Cardiac muscle cell (in vitro differentiated cells and primary cell): ENCODE results near the gene KLHL17. TPM values are rescaled to one million over a fixed set of nuclear protein-coding genes. Genes with fewer than 3 reads are reported as not detected.
"Not testable (repeated sequence)": the region's sequence is repeated elsewhere in the genome, so short reads cannot be mapped to it uniquely, and the experiment has no call there.

Experiments used
- DNase-seq, 2 donors: peaks; one replicate each; pipeline versions ENCODE4 v3.0.0 to v3.0.0-alpha.2; 2010 to 2017; ENCODE audit warnings: low read depth in 1 of 2, low spot score in 1 of 2
- H3K27ac ChIP-seq: fragments of 200-600 bp; sonication (generic); 2 replicates; pipeline ENCODE4 v1.5.1; 2016
- H3K27me3 ChIP-seq: fragments of 200-600 bp; sonication (generic); 2 replicates; pipeline ENCODE4 v1.6.0; 2016; ENCODE audit warnings: control low read depth
- H3K36me3 ChIP-seq: fragments of 200-600 bp; sonication (generic); 2 replicates; pipeline ENCODE4 v1.5.1; 2016; ENCODE audit warnings: control low read depth
- H3K4me1 ChIP-seq: fragments of 200-600 bp; sonication (generic); 2 replicates; pipeline ENCODE4 v1.8.1; 2017; ENCODE audit warnings: low read depth, mild to moderate bottlenecking, mixed run types
- H3K4me3 ChIP-seq: fragments of 200-600 bp; sonication (generic); 2 replicates; pipeline ENCODE4 v1.5.1; 2016; ENCODE audit warnings: mild to moderate bottlenecking
- H3K9me3 ChIP-seq: fragments of 200-600 bp; sonication (generic); 2 replicates; pipeline ENCODE4 v1.5.1; 2017; ENCODE audit warnings: low read depth, mild to moderate bottlenecking, control low read depth
- polyA plus RNA-seq: library from polyadenylated mRNA; unstranded; fragments of >200 nt; fragmentation: Nextera tagmentation; extraction: Ambion mirVana; gene quantifications from 2 replicates; pipeline ENCODE4 v1.2.1, GENCODE V29; 2016
- total RNA-seq: library from RNA; depleted of rRNA; stranded (reverse); fragments of >200 nt; gene quantifications from 2 replicates; pipeline ENCODE4 v1.2.3, GENCODE V29; 2016
- TF ChIP-seq, protein P1 (sequence below): IDR thresholded peaks from 2 replicates; pipeline ENCODE4 v1.5.1; 2012; ENCODE audit warnings: low read depth, mild to moderate bottlenecking, low read length

KLHL17 gene
- total and polyA plus RNA-seq, 2 experiments from 2014 or later, result 31.5 to 42.9 TPM

DNA sequence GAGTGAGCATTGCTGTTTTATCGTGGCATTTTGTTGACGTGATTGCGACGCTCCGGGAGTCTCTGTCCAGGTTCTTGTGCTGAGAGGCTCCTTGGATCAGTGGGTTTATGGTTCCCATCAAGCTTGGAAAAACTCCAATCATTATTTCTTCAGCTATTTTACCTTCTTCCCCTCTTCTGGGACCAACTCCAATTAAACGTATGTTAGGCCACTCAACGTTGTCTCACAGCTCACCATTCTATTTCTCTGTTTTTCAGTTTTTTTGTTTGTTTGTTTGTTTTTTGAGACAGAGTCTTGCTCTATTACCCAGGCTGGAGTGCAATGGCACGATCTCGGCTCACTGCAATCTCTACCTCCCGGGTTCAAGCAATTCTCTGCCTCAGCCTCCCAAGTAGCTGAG, 31.5 kb downstream of the KLHL17 start:
- Histone ChIP-seq H3K27me3 (peaks cover 61% of the 10 kb centered on the region), H3K4me3 (no peak overlapping the region), H3K36me3 (no peaks in the 10 kb centered on the region), H3K9me3 (no peaks in the 10 kb centered on the region), H3K27ac (no peak overlapping the region), H3K4me1 (no peaks in the 10 kb centered on the region)
- DNase-seq, result no peak
- TF ChIP-seq, protein P1, sequence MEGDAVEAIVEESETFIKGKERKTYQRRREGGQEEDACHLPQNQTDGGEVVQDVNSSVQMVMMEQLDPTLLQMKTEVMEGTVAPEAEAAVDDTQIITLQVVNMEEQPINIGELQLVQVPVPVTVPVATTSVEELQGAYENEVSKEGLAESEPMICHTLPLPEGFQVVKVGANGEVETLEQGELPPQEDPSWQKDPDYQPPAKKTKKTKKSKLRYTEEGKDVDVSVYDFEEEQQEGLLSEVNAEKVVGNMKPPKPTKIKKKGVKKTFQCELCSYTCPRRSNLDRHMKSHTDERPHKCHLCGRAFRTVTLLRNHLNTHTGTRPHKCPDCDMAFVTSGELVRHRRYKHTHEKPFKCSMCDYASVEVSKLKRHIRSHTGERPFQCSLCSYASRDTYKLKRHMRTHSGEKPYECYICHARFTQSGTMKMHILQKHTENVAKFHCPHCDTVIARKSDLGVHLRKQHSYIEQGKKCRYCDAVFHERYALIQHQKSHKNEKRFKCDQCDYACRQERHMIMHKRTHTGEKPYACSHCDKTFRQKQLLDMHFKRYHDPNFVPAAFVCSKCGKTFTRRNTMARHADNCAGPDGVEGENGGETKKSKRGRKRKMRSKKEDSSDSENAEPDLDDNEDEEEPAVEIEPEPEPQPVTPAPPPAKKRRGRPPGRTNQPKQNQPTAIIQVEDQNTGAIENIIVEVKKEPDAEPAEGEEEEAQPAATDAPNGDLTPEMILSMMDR, result no peak

DNA sequence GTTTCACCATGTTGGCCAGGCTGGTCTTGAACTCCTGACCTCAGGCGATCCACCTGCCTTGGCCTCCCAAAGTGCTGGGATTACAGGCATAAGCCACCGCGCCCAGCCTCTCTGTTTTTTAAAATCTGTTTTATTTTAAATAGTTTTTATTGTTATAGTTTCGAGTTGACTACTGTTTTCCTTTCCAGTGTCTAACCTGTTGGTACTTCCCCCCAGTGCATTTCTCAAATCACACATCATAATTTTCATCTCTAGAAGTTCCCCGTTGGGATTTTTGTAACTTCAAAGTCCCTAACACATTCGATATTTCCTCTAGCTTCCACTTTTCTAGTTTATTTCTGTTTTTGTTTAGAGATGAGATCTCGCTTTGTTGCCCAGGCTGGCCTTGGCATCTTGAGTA, 32.0 kb downstream of the KLHL17 start:
- TF ChIP-seq, protein P1, result no peak
- no peaks in the 10 kb centered on the region for H3K4me1 ChIP-seq
- no peak overlapping the region for H3K27ac ChIP-seq
- no peak overlapping the region for H3K4me3 ChIP-seq
- peaks cover 64% of the 10 kb centered on the region for H3K27me3 ChIP-seq
- no peaks in the 10 kb centered on the region for H3K36me3 ChIP-seq
- DNase-seq, result no peak
- no peaks in the 10 kb centered on the region for H3K9me3 ChIP-seq

DNA sequence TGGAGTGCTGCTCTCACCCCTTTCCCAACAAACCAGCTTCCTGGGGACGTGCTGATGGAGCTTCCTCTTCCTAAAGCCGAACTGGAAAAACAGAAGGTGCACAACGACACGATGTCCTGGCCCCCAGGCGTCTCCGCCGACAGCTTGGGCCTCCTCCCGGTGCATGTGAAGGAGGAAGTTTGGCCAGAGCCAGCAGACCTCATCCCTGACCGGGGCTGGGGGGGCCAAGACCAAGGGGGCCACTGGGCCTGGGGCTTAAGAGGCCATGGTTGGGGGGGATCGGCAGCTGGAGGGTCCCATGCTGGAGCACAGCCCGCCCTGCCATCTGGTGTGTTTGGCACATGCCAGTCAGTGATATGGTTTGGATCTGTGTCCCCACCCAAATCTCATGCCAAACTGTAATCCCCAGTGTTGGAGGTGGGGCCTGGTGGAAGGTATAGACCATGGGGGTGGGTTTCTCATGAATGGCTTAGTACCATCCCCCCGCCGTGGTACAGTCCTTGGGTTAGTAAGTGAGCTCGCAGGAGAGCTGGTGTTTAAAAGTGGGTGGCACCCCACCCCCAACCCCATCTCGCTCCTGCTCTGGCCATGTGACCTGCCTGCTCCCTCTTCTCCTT, 33.1 kb downstream of the KLHL17 start:
- H3K27me3 ChIP-seq, result peaks cover 67% of the 10 kb centered on the region
- DNase-seq, result no peak
- TF ChIP-seq, protein P1, result no peak

DNA sequence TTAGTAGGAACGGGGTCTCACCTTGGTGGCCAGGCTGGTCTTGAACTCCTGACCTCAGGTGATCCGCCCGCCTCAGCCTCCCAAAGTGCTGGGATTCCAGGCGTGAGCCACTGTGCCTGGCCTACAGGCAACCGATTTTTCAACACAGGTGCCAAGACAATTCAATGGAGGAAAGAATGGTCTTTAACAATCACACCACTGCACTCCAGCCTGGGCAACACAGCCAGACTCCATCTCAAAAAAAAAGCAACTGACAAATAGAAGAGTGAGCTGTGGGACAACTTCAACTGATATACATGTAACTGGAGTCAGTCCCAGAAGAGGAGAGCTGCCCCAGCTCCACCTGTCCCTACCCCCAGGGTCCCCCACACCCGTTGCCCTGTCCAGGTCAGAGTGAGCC, 34.2 kb downstream of the KLHL17 start:
- H3K36me3 ChIP-seq, H3K9me3 ChIP-seq, H3K27ac ChIP-seq, H3K4me1 ChIP-seq, DNase-seq, H3K4me3 ChIP-seq: not testable (repeated sequence)
- peaks cover 69% of the 10 kb centered on the region for H3K27me3 ChIP-seq

More for the DNA sequence above, 33.1 kb downstream of the KLHL17 start:
- no peaks in the 10 kb centered on the region for H3K36me3 ChIP-seq
- H3K27ac ChIP-seq, result no peak overlapping the region
- H3K9me3 ChIP-seq, result no peaks in the 10 kb centered on the region
- H3K4me1 ChIP-seq, result no peaks in the 10 kb centered on the region
- H3K4me3 ChIP-seq, result no peak overlapping the region

DNA sequence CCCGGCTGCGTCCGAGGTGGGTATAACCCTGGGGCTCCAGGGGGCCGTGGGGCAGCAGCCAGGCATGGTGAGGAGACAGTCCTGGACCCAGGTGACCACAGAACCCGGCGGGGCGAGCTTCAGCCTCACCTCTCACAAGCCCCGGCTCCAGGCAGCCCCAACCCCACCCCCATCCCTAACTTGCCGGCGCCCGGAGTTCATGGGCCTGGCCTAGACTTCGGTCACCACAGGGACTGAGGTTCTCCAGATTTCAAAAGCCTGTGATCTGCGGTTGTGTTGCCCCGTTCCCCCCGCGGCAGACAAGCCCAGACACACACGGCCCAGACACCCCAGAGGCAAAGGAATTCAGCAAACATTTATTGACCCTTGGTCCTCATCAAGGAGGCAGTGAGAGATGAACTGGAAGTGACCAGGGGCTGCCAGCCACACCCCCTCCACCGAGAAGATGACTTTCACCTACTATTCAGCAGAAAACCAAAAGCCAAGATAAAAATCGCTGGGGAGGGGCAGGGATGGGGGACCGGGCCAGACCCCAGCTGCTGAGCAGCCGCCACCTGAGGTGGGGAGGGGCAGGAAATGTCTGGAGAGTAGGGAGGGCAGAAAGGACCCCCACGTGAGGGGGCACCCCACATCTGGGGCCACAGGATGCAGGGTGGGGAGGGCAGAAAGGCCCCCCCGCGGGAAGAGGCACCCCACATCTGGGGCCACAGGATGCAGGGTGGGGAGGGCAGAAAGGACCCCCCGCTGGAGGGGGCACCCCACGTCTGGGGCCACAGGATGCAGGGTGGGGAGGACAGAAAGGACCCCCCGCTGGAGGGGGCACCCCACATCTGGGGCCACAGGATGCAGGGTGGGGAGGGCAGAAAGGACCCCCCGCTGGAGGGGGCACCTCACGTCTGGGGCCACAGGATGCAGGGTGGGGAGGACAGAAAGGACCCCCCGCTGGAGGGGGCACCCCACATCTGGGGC, 35.6 kb downstream of the KLHL17 start:
- no peaks in the 10 kb centered on the region for H3K9me3 ChIP-seq
- H3K4me3 ChIP-seq, result no peak overlapping the region
- H3K27me3 ChIP-seq, result peaks cover 59% of the 10 kb centered on the region
- no peaks in the 10 kb centered on the region for H3K4me1 ChIP-seq
- TF ChIP-seq, protein P1, result no peak
- DNase-seq, result no peak
- no peak overlapping the region for H3K27ac ChIP-seq
- H3K36me3 ChIP-seq, result no peaks in the 10 kb centered on the region
